ENCODE measurements around the gene PABPN1.

The PABPN1 gene

DNA sequence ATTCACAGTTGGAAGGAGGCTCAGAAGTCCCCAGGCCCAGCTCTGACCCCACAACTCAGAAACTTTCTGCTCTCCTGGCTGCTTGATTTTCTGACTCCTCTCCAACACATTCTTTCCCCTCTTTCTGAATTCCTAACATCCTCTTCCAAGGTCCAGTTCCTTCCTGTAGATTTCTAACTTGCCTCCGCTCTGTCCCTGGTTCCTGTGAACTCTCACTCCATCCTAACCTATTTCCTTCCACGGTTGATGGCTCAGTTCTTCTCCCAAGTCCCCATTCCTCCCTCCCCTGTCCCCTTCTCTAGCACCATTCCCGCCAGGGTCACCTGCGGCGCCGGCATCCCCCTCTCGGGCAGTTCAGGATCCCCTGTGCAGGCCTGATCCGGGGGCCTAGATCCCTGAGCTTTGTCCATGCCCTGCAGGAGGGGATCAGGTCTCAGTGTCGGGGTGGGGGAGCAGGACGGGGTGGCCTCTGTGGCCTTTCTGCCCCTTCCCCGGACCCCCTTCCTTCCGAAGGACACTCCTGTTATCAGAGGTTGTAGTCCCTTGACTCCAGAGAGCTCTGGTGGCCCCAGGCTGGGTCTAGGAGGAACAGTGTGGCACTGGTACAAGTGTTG lies 37.4 kb downstream of the PABPN1 start:
- no peak for DNase-seq

DNA sequence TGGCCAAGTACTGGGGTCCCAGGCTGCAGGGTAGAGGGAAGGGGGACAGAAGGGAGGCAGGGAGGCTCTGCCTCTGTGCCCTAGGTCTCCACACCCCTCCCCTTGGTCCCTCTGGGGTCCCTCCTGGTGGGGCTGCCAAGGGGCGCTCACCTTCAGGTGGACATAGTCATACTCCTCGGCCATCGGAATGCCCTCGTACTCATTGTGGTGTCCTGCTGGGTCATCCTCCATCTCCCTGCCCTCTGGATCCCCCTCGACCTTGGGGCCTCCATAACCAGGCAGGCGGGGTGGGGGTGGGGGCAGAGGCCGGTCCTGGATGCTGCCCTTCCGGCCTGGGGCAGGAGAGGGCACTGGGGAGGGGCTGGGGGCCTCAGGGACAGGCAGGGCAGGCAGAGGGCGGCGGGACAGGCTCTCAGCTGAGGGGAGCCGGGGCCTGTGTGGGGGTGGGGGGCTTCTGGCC lies 37.9 kb downstream of the PABPN1 start:
- no peak for DNase-seq

DNA sequence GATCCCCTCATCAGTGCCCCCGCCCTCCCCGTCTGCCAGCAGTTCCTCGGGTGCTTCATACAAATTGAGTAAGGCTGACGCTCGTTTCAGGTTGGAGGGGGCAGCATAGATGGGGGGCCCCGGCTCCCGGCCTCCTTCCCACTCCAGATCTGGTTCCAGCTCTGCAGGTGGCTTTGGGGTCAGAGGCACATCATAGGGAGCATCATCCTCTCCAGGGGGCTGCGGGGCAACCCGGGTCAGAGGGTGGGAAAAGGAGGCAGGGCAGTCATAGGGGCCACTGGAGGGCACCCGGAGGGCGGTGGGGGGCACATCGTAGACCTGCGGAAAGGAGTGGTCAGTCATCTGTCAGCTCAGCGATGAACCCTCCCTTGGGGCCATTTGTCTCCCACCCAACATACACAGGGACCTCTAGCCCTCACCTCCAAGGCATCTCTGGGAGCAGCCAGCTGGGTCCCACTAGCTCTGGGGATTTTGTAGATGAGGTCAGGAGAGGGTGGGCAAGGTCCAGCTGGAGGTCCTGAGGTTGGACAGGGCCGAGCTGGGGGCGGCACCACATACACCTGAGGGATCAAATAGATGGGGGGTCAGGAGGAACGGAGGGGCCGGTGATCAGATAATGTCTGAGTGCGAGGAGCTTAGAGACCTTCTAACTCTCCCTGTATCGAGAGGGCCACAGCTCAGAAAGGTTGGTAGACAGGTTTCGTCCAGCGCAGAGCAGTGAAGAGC lies 38.6 kb downstream of the PABPN1 start:
- DNase-seq: no peak

DNA sequence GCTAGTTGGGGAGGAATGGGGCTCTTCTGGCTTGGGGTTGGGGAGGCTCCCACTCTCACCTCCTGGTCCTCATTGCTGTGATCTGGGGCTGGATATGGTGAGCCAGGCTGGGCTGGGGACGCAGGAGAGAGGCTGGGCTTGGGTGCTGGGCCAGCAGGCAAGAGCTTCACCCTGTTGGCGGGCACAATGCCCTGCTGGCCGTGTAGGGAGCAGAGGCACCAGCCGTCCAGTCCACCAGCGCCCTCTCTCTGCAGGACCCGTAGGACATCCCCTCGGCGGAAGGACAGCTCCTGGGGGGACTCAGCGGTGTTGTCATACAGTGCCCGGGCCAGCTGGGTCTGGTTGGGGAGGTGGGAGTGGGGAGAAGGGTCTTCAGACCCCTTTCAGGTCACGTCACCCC lies 39.2 kb downstream of the PABPN1 start:
- no peak for DNase-seq

DNA sequence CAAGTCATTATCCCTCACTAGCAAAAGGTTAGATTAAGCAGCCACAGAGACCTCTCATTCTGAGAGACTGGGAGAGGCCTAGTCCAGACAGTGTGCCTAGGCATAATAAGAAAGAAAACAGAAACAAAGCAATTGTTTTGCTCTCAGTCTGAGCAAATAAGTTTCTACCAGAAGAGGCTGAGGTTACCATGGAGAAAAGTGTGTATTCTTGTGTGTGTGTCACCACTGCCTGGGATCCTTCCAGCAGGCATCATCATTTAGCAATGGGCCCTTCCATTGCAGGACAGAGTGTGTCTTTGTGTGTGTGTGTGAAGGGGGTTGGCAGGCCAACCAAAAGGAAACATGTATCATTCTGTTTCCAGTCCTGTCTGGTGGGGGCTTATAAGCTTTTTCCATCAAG lies 40.1 kb downstream of the PABPN1 start:
- DNase-seq: no peak

DNA sequence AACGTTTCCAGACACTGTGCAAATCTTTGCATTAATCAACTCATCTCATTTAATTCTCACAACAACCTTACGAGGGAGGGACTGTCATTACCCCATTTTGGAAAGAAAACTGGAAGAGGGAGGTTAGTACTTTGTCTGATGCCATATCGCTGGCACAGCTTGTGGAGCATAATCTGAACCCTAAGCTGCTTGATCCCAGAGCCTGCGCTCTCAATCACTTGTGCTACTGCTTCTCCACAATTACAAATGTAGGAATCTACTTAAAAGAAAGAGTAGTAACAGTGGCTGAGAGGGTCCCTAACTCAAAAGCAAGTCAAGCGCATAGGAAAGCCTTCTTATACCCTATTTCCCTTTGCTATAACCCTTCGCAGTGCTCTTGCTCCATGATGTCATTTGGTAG lies 40.5 kb downstream of the PABPN1 start:
- DNase-seq: no peak

DNA sequence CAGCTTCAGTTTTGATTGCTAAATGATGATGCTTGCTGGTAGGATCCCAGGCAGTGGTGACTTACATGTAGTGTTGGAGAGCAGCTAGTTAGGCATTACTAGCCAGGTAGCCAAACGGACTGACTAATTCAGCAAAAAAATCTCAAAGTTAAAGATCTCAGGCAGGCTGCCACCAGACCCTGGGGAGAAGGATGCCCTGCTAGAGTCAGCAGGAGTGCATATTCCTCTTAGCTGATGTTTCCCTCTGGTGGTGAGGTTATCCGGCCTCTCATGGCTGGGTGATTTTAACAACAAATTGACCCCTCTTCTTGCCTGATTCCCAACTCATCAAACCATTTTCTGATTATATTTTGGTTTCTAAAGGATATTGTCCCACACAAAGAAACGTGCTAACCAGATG lies 40.9 kb downstream of the PABPN1 start:
- DNase-seq: no peak

DNA sequence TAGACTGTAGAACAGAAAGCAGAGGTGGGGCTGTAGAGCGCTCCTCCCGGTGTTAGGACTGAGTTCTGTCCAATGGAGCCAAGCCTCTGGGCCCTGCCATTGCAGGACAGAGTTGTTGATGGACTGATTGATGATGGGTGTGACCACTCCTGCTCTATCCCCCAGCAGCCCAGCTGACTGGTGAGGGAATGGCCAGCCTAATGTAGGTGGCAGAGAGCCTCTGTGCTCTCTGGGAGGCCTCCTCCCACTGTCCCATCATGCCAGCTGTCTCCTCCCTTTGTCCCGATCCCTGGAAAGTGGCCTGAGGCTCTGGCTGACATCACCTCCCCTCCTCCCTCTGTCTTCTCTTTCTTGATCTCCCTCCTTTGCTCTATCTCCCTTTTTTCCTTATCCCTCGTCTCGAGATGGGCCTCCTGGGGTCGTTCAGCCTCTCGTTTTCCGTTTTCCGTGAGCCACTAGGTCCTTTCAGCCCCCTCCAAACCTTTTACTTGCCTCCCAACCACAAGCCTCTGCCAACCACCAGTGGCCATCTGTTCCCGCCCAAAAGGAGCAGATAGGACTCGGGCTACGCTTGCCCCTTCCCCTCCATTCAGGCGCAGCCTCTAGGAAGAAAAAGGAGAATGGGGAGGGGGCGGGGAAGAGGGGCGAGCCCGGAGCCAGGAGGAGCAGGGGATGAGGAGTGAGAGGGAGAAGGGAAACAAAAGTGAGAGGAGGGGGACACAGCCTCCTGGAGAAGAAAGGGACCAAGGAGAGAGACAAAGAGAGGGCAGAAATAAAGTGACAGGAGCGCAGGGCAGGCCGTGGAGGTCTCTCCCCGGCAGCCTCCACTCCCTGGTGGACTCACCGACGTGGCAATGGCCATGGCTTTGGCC lies 43.1 kb downstream of the PABPN1 start:
- no peak for DNase-seq

DNA sequence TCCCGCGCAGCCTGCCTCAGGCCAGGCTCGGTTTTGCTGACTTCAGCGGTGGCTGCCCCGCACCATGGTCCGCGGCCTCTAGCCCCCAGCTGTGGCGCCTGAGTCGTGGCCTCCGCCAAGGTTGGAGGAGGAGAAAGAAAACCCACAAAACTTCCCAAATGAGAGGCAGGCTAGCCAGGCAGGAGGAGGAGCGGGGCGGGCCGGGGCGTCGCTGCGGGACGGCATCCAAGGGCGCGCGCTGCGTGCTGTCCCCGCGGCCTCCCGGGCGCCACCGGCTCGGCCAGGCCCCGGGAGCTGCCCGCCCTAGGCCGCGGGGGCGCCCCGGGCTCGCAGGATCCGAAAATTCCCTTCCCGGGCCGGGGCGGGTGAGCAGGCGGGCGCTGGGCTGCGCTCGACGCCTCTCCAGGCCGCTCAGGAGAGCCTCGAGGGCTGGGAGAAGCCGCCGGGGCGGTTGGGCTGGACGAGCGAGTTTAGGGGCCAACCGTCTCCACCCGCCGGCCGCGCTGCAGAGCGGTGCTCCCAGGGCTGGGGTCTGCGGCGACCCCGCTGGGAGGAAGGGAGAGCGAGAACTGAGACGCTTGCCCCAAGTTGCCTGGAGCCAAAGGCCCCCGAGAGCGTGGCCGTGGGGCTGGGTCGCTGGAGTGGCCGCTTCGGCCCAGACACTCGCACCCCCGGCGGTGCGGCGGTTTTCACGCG lies 43.9 kb downstream of the PABPN1 start, which contains the start of gene EFS:
TSS of gene EFS (minus strand) at position 137 of the 696 bp plus-strand sequence. CDS start 147 bp downstream, outside the sequence.
- DNase-seq: no peak

DNA sequence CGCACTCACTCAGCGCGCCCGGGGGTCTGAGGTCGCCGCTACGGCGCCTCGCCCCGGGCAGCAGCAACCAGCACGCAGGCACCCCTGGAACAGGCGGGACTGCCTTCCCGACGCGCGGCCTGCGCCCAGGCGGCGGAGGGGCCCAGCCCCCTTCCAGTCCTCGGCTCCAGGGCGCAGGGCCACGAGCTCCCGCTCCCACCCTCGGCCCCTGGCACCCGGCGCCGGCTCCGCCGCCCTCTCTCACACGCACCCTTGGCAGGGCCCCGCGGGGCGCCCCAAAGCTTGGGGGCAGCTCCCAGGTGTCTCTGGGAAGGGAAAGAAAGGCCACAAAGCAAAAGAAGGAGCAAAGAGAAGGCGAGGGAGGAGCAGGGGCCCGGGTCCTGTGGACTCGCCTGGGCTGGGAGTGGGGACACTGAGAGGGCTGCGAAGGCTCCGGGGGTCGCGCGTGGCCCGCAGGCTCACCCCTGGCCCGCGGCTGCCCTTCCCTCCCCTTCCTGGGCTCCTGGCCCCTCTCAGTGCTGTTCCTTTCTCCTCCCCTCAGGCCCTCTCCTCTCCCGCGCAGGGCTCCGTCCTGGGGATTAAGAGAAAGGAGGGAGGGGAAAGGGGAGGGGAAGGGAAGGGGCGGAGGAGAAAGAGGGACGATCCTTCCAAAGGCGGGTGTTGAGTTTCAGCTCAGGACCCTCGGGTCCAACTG lies 44.6 kb downstream of the PABPN1 start:
- no peak for DNase-seq

DNA sequence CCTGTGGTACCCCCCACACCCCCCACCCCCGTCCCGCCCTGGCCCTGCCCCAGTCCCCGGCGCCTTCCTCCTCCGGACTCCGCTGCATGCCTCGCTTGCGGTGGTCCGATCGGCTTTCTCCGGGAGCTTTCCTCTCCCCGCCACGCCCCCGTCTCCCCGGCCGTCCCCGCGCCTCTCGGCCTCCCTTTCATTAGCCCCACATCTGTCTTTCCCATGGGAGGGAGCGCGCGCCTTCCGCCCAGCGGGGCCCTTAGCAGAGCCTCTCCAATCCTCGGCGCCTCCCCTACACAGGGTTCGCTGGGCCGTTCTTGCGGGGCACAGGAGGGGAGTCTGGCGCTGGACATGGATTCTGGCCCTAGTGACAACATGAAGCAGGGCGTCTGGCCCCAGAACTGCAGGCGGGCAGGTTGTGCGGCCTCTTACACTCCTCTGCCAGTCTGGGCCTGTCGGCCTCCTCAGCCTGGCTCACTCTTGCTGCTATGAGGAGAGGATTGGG lies 45.2 kb downstream of the PABPN1 start:
- no peak for DNase-seq

DNA sequence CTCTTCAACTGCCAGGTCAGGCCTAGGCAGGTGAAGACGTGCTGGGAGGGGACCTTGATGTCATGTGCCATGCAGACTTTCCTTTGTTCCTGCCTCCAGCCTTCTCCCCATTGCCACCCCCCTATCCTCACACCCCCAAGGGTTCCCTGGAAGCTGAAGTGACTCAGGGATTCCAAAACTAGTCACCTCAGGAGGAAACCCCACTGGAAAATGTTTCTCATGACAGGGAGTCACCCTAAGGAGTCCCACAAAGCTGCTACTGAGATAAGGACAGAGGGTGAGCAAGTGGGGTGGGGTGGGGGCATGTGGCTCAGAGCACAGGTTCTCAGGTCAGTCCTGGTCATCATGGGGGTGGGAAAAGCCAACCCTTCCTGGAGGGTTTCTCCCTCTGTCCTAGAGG lies 49.0 kb downstream of the PABPN1 start:
- no peak for DNase-seq

DNA sequence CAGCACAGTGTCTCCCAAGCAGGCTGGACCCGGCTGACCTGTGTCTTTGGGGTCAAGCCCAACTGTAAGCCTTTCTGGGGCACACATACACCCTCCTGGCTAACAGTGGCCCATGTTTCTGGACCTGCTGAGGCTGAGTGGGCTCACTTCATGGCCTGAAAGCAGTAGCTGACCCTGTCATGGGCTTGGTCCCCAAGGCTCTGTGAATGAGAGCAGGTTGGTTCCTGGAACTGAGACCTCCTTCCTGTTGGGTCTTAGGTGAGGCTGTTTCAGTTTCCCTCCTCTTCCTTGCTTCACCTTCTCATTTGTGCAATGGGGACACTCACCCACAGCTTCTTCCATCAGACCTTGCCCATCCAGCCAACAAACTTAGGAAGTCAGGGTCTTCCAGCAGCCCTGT lies 50.6 kb downstream of the PABPN1 start:
- DNase-seq: no peak

DNA sequence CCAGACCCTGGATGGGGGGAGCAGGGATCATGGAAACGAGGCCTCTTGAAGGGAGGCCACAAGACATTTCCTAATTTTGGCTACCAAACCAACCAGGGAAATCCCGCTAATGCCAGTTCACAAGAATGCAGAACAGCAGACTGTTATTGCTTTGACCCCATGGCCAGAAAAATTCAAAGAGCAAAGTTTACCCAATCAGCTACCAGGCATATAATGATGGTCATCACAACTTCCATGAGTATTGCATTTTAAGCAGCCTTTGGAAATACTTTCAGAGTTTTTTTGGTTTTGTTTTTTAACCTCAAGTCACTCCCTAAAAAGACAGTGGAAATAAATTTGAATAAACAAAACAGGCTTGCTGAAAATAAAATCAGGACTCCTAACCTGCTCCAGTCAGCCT lies 51.3 kb downstream of the PABPN1 start, which contains the start of gene IL25:
TSS of gene IL25 (plus strand) at position 301 of the 400 bp plus-strand sequence.
- no peak for DNase-seq

DNA sequence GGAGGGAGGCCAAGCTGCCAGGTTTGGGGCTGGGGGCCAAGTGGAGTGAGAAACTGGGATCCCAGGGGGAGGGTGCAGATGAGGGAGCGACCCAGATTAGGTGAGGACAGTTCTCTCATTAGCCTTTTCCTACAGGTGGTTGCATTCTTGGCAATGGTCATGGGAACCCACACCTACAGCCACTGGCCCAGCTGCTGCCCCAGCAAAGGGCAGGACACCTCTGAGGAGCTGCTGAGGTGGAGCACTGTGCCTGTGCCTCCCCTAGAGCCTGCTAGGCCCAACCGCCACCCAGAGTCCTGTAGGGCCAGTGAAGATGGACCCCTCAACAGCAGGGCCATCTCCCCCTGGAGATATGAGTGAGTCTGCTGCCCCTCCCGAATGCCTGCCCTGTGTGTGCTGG lies 51.8 kb downstream of the PABPN1 start:
- no peak for DNase-seq
